Glutamatergic neuron (in vitro differentiated cells): ENCODE results near the gene PRMT2. TPM values are rescaled to one million over a fixed set of nuclear protein-coding genes. Genes with fewer than 3 reads are reported as not detected.

Experiments
- DNase-seq: peaks from one replicate; pipeline ENCODE4 v3.0.0; 2022
- H3K27ac Mint-ChIP-seq: one replicate; pipeline ENCODE4 v1.8.0; 2020; ENCODE audit warnings: mild to moderate bottlenecking, mixed read lengths, inconsistent platforms; ENCODE audit not compliant: unreplicated experiment
- H3K27me3 Mint-ChIP-seq: one replicate; pipeline ENCODE4 v1.8.0; 2020; ENCODE audit warnings: mild to moderate bottlenecking, moderate library complexity, mixed read lengths, inconsistent platforms; ENCODE audit not compliant: unreplicated experiment
- H3K36me3 Mint-ChIP-seq: one replicate; pipeline ENCODE4 v1.8.0; 2020; ENCODE audit warnings: mild to moderate bottlenecking, mixed read lengths, inconsistent platforms; ENCODE audit not compliant: unreplicated experiment
- H3K4me1 Mint-ChIP-seq: one replicate; pipeline ENCODE4 v1.8.0; 2020; ENCODE audit warnings: mild to moderate bottlenecking, low read depth, mixed read lengths, inconsistent platforms; ENCODE audit not compliant: unreplicated experiment
- H3K4me3 Mint-ChIP-seq: one replicate; pipeline ENCODE4 v1.8.0; 2020; ENCODE audit warnings: mild to moderate bottlenecking, mixed read lengths, inconsistent platforms; ENCODE audit not compliant: unreplicated experiment
- H3K9me3 Mint-ChIP-seq: one replicate; pipeline ENCODE4 v1.8.0; 2020; ENCODE audit warnings: mild to moderate bottlenecking, moderate library complexity, mixed read lengths, inconsistent platforms; ENCODE audit not compliant: unreplicated experiment
- CTCF ChIP-seq: fragments of 200-600 bp; sonication (generic); IDR thresholded peaks from one replicate; pipeline ENCODE4 v1.5.0; 2021; ENCODE audit not compliant: partially characterized antibody, unreplicated experiment
- total RNA-seq: library from RNA; stranded (reverse); fragmentation: NEBNext Ultra II Directional; extraction: Animal tissue kit (Norgen Biotek cat#: 25700); gene quantifications from one replicate; pipeline ENCODE4 v1.2.1, GENCODE V29; 2021; ENCODE audit not compliant: unreplicated experiment

Gene PRMT2
- total RNA-seq, 1 donor from 2014 or later = 124 TPM

GRCh38 chr21:46639489-46640386 is 4.3 kb downstream of the PRMT2 start:
- H3K27me3 Mint-ChIP-seq = peaks cover 2% of the 10 kb centered on the region
- peak overlapping the region; percentile 57 for H3K4me3 Mint-ChIP-seq
- TF ChIP-seq CTCF = peak; percentile 37
- peaks cover 3% of the 10 kb centered on the region for H3K9me3 Mint-ChIP-seq
- no peak for DNase-seq
- no peak overlapping the region for H3K27ac Mint-ChIP-seq
- H3K4me1 Mint-ChIP-seq = peaks cover 12% of the 10 kb centered on the region
- no peaks in the 10 kb centered on the region for H3K36me3 Mint-ChIP-seq

- Mint-ChIP-seq H3K27me3 (no peaks in the 10 kb centered on the region), H3K4me3 (no peak overlapping the region), H3K9me3 (no peaks in the 10 kb centered on the region), H3K4me1 (peaks cover 6% of the 10 kb centered on the region), H3K27ac (no peak overlapping the region), H3K36me3 (no peaks in the 10 kb centered on the region)
- TF ChIP-seq CTCF = no peak
- DNase-seq = no peak
Measured at GRCh38 chr21:46641656-46642055, 6.2 kb downstream of the PRMT2 start.

GRCh38 chr21:46643379-46644177 is 8.1 kb downstream of the PRMT2 start:
- H3K27me3 Mint-ChIP-seq = no peaks in the 10 kb centered on the region
- no peak for TF ChIP-seq CTCF
- peaks cover 3% of the 10 kb centered on the region for H3K4me1 Mint-ChIP-seq
- no peak for DNase-seq
- H3K27ac Mint-ChIP-seq = no peak overlapping the region
- H3K9me3 Mint-ChIP-seq = no peaks in the 10 kb centered on the region
- no peaks in the 10 kb centered on the region for H3K36me3 Mint-ChIP-seq
- H3K4me3 Mint-ChIP-seq = no peak overlapping the region

- no peak for DNase-seq
- Mint-ChIP-seq H3K27me3 (no peaks in the 10 kb centered on the region), H3K27ac (no peak overlapping the region), H3K36me3 (no peaks in the 10 kb centered on the region), H3K4me3 (no peak overlapping the region), H3K4me1 (no peaks in the 10 kb centered on the region), H3K9me3 (no peaks in the 10 kb centered on the region)
- TF ChIP-seq CTCF = no peak
Measured at GRCh38 chr21:46645840-46646239, 10.4 kb downstream of the PRMT2 start.
